ENCODE measurements around the gene TRIM40.

Gene TRIM40

GRCh38 chr6:30167101-30167500 lies 31.2 kb downstream of the TRIM40 start:
- H3K36me3 ChIP-seq (ENCODE audit: insufficient read depth), result no peaks in the 10 kb centered on the region
- no peak overlapping the region for H2AFZ ChIP-seq (ENCODE audit: low read depth)
- H4K20me1 ChIP-seq (ENCODE audit: insufficient read depth), result no peaks in the 10 kb centered on the region
- no peak for TF ChIP-seq CTCF (conservative IDR thresholded peaks at IDR 0.05; ENCODE audit: low read depth, low read length)
- H3K4me1 ChIP-seq (ENCODE audit: low read depth, poor library complexity, severe bottlenecking), result no peaks in the 10 kb centered on the region
- no peak overlapping the region for H3K4me2 ChIP-seq
- no peak overlapping the region for H3K4me3 ChIP-seq (IDR thresholded peaks at IDR 0.05; ENCODE audit: insufficient read depth, low read depth, low read length)
- no peak overlapping the region for H3K9ac ChIP-seq
- H3K27me3 ChIP-seq (ENCODE audit: insufficient read depth, low read depth), result no peaks in the 10 kb centered on the region
- H3K27ac ChIP-seq, result no peak overlapping the region
- no peaks in the 10 kb centered on the region for H3K79me2 ChIP-seq (ENCODE audit: insufficient read depth, low read depth)

- no peak overlapping the region for H2AFZ ChIP-seq (ENCODE audit: low read depth)
- no peak overlapping the region for H3K27ac ChIP-seq
- H4K20me1 ChIP-seq (ENCODE audit: insufficient read depth), result no peaks in the 10 kb centered on the region
- no peak overlapping the region for H3K4me2 ChIP-seq
- no peak overlapping the region for H3K9ac ChIP-seq
- no peaks in the 10 kb centered on the region for H3K27me3 ChIP-seq (ENCODE audit: insufficient read depth, low read depth)
- no peaks in the 10 kb centered on the region for H3K36me3 ChIP-seq (ENCODE audit: insufficient read depth)
- no peak for TF ChIP-seq CTCF (conservative IDR thresholded peaks at IDR 0.05; ENCODE audit: low read depth, low read length)
- no peak overlapping the region for H3K4me3 ChIP-seq (IDR thresholded peaks at IDR 0.05; ENCODE audit: insufficient read depth, low read depth, low read length)
- H3K79me2 ChIP-seq (ENCODE audit: insufficient read depth, low read depth), result no peaks in the 10 kb centered on the region
- H3K4me1 ChIP-seq (ENCODE audit: low read depth, poor library complexity, severe bottlenecking), result no peaks in the 10 kb centered on the region
Observed at GRCh38 chr6:30168741-30169140, 32.8 kb downstream of the TRIM40 start.

DNA sequence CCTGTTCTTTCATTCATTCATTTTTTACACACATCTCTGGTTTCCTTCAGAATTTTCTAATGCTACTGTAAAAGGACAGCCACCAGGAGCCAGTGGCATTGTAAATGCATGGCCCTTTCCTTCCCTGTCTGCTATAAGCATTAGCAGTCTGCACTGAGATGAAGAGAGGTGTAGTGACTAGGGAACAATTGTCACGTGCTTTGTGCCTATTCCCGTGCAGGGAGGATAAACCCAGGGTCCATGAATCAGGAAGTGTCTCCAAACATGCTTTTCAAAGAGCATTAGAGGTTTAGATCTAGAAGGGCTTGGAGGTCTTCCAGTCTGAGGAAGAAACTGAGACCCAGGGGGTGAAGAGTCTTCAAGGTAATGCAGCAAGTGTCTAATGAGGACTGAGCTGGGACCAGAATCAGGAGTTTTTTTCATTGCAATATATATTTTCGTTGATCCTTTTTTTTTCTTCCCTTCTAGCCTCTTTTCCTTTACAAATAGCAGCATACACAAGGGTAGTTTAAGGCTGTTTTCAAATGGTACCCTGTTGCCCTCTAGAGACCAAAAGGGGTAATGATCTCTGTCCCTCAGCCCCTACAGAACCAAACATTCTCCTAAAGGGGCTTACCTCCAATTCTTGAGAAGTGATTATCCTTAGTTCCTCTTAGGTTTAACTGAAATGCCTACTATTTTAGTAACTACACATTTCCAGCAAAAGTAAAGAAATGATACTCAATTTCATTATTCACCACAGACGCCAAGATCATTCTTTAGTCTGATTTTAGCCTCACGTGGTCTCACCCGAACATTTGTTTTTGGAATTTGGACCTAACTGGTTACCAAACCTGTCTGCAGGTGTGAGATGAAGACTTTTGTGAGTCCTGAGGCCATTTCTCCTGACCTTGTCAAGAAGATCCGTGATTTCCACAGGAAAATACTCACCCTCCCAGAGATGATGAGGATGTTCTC lies 34.0 kb downstream of the TRIM40 start:
- no peak overlapping the region for H3K4me3 ChIP-seq (IDR thresholded peaks at IDR 0.05; ENCODE audit: insufficient read depth, low read depth, low read length)
- H4K20me1 ChIP-seq (ENCODE audit: insufficient read depth), result no peaks in the 10 kb centered on the region
- no peak overlapping the region for H3K4me2 ChIP-seq
- no peaks in the 10 kb centered on the region for H3K27me3 ChIP-seq (ENCODE audit: insufficient read depth, low read depth)
- no peak overlapping the region for H3K27ac ChIP-seq
- TF ChIP-seq CTCF (conservative IDR thresholded peaks at IDR 0.05; ENCODE audit: low read depth, low read length), result peak; percentile 81
- no peaks in the 10 kb centered on the region for H3K36me3 ChIP-seq (ENCODE audit: insufficient read depth)
- no peak overlapping the region for H2AFZ ChIP-seq (ENCODE audit: low read depth)
- H3K79me2 ChIP-seq (ENCODE audit: insufficient read depth, low read depth), result no peaks in the 10 kb centered on the region
- no peaks in the 10 kb centered on the region for H3K4me1 ChIP-seq (ENCODE audit: low read depth, poor library complexity, severe bottlenecking)
- H3K9ac ChIP-seq, result no peak overlapping the region

DNA sequence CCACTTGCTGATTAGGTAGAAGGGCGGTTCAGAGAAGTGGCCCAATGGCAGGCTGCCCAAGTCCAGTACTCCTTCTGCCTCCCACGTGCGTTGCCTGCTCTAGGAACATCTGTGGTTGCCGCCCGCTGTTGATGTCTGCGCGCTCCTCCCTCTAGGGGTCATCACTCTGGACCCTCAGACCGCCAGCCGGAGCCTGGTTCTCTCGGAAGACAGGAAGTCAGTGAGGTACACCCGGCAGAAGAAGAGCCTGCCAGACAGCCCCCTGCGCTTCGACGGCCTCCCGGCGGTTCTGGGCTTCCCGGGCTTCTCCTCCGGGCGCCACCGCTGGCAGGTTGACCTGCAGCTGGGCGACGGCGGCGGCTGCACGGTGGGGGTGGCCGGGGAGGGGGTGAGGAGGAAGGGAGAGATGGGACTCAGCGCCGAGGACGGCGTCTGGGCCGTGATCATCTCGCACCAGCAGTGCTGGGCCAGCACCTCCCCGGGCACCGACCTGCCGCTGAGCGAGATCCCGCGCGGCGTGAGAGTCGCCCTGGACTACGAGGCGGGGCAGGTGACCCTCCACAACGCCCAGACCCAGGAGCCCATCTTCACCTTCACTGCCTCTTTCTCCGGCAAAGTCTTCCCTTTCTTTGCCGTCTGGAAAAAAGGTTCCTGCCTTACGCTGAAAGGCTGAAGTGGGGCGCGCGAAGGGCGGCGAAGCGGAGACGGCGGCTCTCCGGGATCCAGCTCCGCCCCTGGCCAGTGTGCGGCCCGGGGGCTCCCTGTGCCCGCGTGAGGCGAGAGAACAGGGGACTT lies 35.9 kb downstream of the TRIM40 start:
- no peak overlapping the region for H3K9ac ChIP-seq
- no peaks in the 10 kb centered on the region for H3K4me1 ChIP-seq (ENCODE audit: low read depth, poor library complexity, severe bottlenecking)
- no peak overlapping the region for H3K27ac ChIP-seq
- no peaks in the 10 kb centered on the region for H3K79me2 ChIP-seq (ENCODE audit: insufficient read depth, low read depth)
- H3K36me3 ChIP-seq (ENCODE audit: insufficient read depth), result no peaks in the 10 kb centered on the region
- no peaks in the 10 kb centered on the region for H3K27me3 ChIP-seq (ENCODE audit: insufficient read depth, low read depth)
- H3K4me3 ChIP-seq (IDR thresholded peaks at IDR 0.05; ENCODE audit: insufficient read depth, low read depth, low read length), result no peak overlapping the region
- TF ChIP-seq CTCF (conservative IDR thresholded peaks at IDR 0.05; ENCODE audit: low read depth, low read length), result no peak
- no peak overlapping the region for H3K4me2 ChIP-seq
- H4K20me1 ChIP-seq (ENCODE audit: insufficient read depth), result no peaks in the 10 kb centered on the region
- H2AFZ ChIP-seq (ENCODE audit: low read depth), result no peak overlapping the region
